Testis (tissue), 2 donors: ENCODE data around the gene ST7.

Source experiments
- CTCF ChIP-seq, 3 experiments: fragments of 450-650 bp in 2 of 3; fragments of 200-600 bp in 1 of 3; sonication (generic) in 1 of 3; IDR thresholded peaks; one replicate each; pipeline ENCODE4 v1.5.1; 2016 to 2019; ENCODE audit warnings: antibody characterized with exemption in 3 of 3, mild to moderate bottlenecking in 2 of 3, moderate library complexity in 1 of 3
- POLR2A ChIP-seq: fragments of 450-650 bp; IDR thresholded peaks from one replicate; pipeline ENCODE4 v1.6.1; 2017; ENCODE audit warnings: antibody characterized with exemption, mild to moderate bottlenecking, moderate library complexity

DNA sequence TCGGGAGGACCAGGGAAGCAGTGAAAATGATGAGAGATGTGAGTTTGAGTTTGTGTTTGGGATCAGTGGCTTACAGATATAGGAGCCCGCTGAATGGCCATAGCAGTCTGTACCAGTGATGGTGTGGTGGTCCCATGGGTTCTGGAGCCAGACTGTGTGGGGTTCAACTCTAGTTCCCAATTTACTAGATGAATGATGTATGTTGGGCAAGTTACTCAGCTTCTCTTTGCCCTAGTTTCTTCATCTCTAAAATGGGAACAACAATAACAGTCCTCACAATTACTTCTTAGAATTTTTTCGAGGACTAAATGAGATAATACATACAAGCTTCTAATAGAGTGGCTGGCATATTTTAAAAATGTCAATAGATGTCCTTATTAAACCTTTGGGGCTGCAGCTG is 185.2 kb downstream of the ST7 start:
- TF ChIP-seq POLR2A: no peak
- TF ChIP-seq CTCF (IDR thresholded peaks at IDR 0.05): no peak
